Measurements from ENCODE around the gene RNASEL. TPM values are rescaled to one million over a fixed set of nuclear protein-coding genes. Genes with fewer than 3 reads are reported as not detected.

Gene RNASEL
- total and polyA plus RNA-seq, 2 experiments from 2014 or later = 0.37 to 0.94 TPM

DNA sequence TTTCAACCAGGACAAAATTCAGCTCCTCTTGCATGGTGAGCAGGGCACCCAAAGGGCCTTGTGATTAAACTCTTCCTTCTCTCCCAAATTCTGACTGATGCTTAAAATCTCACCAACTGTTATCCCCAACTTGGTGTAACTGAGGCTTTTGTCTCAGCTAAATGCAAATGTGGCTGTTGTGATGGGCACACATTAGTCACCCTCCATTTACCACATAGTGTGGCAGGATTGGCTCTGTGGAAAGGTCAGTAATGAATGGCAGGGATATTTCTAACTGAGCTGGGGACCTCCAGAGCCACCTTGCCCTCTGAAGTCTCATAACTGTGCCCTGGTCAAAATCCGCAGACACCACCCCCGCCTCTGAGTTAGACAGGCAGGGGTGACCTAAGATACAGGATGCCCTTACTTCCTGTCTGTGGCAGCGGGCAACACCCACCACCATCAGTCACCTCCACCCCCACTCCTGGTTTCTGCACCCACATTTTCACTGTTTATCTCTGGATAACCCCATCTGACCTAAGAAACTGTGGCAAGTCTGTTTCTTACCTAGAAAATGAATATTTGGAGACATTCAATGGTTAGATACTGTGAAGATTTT is 40.5 kb upstream of the RNASEL start:
- Histone ChIP-seq H4K20me1 (replicated peaks; ENCODE audit: insufficient read depth) (no peaks in the 10 kb centered on the region), H3K27ac (ENCODE audit: low read depth) (no peak overlapping the region), H2AFZ (no peak overlapping the region), H3K4me1 (ENCODE audit: insufficient read depth) (peaks cover 46% of the 10 kb centered on the region), H3K4me3 (no peak overlapping the region), H3K79me2 (replicated peaks; ENCODE audit: insufficient read depth) (no peaks in the 10 kb centered on the region), H3K36me3 (ENCODE audit: insufficient read depth) (no peaks in the 10 kb centered on the region), H3K4me2 (peak overlapping the region; percentile 43; the same call in 1 of the 2 replicates), H3K27me3 (ENCODE audit: insufficient read depth) (no peaks in the 10 kb centered on the region), H3K9me2 (ENCODE audit: insufficient read depth) (no peaks in the 10 kb centered on the region), H3F3A (replicated peaks; ENCODE audit: low read depth) (no peaks in the 10 kb centered on the region)
- no peak for TF ChIP-seq EZH2 (IDR thresholded peaks at IDR 0.05; ENCODE audit: low read depth, unreplicated experiment)
- TF ChIP-seq JUNB (IDR thresholded peaks at IDR 0.05; ENCODE audit: unreplicated experiment) = no peak
- no peak for TF ChIP-seq STAT1 (IDR thresholded peaks at IDR 0.05; ENCODE audit: unreplicated experiment)
- TF ChIP-seq ZNF331 (CRISPR knock-in tag; IDR thresholded peaks at IDR 0.05; ENCODE audit: low read depth) = no peak
- TF ChIP-seq NANOG (IDR thresholded peaks at IDR 0.05; ENCODE audit: borderline replicate concordance) = no peak
- no peak for TF ChIP-seq POLR2AphosphoS5 (IDR thresholded peaks at IDR 0.05; ENCODE audit: low read depth)
- ATAC-seq (no peak), DNase-seq (ENCODE audit: low spot score) (no peak)
- H3K36me3 Mint-ChIP-seq (ENCODE audit: low read depth) = no peaks in the 10 kb centered on the region
- H3K27ac Mint-ChIP-seq = no peak overlapping the region
- peaks cover 54% of the 10 kb centered on the region for H3K4me1 Mint-ChIP-seq
- no peaks in the 10 kb centered on the region for H3K9me3 Mint-ChIP-seq
- no peaks in the 10 kb centered on the region for H3K27me3 Mint-ChIP-seq (ENCODE audit: insufficient read depth, low read depth, poor library complexity)
- H3K4me3 Mint-ChIP-seq = no peak overlapping the region

DNA sequence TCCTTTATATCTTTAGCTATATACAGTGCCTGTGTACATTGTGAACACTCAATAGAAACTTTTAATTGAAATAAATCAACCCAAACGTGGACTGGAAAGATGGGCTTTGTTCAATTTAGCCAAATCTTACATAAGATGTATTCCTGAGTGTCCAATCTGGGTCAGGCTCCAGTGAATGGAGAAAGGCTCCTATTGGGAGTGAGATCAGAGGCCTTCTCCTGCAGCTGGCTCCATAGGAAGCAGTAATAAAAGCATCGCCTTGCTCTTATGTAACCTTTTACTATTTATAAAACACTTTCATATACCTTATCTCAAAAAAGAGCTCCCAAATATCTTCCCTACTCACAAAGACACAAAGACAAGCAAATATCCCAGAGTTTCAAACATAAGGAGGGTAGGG is 40.0 kb upstream of the RNASEL start:
- Histone ChIP-seq H2AFZ (no peak overlapping the region), H4K20me1 (replicated peaks; ENCODE audit: insufficient read depth) (no peaks in the 10 kb centered on the region), H3K27me3 (ENCODE audit: insufficient read depth) (no peaks in the 10 kb centered on the region), H3K27ac (ENCODE audit: low read depth) (no peak overlapping the region), H3K9me2 (ENCODE audit: insufficient read depth) (no peaks in the 10 kb centered on the region), H3F3A (replicated peaks; ENCODE audit: low read depth) (no peaks in the 10 kb centered on the region), H3K79me2 (replicated peaks; ENCODE audit: insufficient read depth) (no peaks in the 10 kb centered on the region), H3K4me1 (ENCODE audit: insufficient read depth) (peaks cover 46% of the 10 kb centered on the region), H3K4me3 (no peak overlapping the region), H3K36me3 (ENCODE audit: insufficient read depth) (no peaks in the 10 kb centered on the region), H3K4me2 (0 out of 2 replicates have a peak overlapping the region, but pooled peaks have one; percentile 43)
- TF ChIP-seq, protein P1, sequence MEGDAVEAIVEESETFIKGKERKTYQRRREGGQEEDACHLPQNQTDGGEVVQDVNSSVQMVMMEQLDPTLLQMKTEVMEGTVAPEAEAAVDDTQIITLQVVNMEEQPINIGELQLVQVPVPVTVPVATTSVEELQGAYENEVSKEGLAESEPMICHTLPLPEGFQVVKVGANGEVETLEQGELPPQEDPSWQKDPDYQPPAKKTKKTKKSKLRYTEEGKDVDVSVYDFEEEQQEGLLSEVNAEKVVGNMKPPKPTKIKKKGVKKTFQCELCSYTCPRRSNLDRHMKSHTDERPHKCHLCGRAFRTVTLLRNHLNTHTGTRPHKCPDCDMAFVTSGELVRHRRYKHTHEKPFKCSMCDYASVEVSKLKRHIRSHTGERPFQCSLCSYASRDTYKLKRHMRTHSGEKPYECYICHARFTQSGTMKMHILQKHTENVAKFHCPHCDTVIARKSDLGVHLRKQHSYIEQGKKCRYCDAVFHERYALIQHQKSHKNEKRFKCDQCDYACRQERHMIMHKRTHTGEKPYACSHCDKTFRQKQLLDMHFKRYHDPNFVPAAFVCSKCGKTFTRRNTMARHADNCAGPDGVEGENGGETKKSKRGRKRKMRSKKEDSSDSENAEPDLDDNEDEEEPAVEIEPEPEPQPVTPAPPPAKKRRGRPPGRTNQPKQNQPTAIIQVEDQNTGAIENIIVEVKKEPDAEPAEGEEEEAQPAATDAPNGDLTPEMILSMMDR (conservative IDR thresholded peaks at IDR 0.05; ENCODE audit: low read depth in 2 of 2) = no peak
- TF ChIP-seq CREB1 (CRISPR knock-in tag; IDR thresholded peaks at IDR 0.05; ENCODE audit: low read depth) = no peak
- TF ChIP-seq, protein P2, sequence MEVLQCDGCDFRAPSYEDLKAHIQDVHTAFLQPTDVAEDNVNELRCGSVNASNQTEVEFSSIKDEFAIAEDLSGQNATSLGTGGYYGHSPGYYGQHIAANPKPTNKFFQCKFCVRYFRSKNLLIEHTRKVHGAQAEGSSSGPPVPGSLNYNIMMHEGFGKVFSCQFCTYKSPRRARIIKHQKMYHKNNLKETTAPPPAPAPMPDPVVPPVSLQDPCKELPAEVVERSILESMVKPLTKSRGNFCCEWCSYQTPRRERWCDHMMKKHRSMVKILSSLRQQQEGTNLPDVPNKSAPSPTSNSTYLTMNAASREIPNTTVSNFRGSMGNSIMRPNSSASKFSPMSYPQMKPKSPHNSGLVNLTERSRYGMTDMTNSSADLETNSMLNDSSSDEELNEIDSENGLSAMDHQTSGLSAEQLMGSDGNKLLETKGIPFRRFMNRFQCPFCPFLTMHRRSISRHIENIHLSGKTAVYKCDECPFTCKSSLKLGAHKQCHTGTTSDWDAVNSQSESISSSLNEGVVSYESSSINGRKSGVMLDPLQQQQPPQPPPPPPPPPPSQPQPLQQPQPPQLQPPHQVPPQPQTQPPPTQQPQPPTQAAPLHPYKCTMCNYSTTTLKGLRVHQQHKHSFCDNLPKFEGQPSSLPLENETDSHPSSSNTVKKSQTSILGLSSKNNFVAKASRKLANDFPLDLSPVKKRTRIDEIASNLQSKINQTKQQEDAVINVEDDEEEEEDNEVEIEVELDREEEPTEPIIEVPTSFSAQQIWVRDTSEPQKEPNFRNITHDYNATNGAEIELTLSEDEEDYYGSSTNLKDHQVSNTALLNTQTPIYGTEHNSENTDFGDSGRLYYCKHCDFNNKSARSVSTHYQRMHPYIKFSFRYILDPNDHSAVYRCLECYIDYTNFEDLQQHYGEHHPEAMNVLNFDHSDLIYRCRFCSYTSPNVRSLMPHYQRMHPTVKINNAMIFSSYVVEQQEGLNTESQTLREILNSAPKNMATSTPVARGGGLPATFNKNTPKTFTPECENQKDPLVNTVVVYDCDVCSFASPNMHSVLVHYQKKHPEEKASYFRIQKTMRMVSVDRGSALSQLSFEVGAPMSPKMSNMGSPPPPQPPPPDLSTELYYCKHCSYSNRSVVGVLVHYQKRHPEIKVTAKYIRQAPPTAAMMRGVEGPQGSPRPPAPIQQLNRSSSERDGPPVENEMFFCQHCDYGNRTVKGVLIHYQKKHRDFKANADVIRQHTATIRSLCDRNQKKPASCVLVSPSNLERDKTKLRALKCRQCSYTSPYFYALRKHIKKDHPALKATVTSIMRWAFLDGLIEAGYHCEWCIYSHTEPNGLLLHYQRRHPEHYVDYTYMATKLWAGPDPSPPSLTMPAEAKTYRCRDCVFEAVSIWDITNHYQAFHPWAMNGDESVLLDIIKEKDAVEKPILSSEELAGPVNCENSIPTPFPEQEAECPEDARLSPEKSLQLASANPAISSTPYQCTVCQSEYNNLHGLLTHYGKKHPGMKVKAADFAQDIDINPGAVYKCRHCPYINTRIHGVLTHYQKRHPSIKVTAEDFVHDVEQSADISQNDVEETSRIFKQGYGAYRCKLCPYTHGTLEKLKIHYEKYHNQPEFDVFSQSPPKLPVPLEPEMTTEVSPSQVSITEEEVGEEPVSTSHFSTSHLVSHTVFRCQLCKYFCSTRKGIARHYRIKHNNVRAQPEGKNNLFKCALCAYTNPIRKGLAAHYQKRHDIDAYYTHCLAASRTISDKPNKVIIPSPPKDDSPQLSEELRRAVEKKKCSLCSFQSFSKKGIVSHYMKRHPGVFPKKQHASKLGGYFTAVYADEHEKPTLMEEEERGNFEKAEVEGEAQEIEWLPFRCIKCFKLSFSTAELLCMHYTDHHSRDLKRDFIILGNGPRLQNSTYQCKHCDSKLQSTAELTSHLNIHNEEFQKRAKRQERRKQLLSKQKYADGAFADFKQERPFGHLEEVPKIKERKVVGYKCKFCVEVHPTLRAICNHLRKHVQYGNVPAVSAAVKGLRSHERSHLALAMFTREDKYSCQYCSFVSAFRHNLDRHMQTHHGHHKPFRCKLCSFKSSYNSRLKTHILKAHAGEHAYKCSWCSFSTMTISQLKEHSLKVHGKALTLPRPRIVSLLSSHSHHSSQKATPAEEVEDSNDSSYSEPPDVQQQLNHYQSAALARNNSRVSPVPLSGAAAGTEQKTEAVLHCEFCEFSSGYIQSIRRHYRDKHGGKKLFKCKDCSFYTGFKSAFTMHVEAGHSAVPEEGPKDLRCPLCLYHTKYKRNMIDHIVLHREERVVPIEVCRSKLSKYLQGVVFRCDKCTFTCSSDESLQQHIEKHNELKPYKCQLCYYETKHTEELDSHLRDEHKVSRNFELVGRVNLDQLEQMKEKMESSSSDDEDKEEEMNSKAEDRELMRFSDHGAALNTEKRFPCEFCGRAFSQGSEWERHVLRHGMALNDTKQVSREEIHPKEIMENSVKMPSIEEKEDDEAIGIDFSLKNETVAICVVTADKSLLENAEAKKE (CRISPR knock-in tag; IDR thresholded peaks at IDR 0.05) = no peak
- TF ChIP-seq JUNB (IDR thresholded peaks at IDR 0.05; ENCODE audit: unreplicated experiment) = no peak
- TF ChIP-seq, protein P3, sequence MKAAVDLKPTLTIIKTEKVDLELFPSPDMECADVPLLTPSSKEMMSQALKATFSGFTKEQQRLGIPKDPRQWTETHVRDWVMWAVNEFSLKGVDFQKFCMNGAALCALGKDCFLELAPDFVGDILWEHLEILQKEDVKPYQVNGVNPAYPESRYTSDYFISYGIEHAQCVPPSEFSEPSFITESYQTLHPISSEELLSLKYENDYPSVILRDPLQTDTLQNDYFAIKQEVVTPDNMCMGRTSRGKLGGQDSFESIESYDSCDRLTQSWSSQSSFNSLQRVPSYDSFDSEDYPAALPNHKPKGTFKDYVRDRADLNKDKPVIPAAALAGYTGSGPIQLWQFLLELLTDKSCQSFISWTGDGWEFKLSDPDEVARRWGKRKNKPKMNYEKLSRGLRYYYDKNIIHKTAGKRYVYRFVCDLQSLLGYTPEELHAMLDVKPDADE (IDR thresholded peaks at IDR 0.05) = no peak
- TF ChIP-seq ZNF114 (CRISPR knock-in tag; IDR thresholded peaks at IDR 0.05) = no peak
- TF ChIP-seq STAT1 (IDR thresholded peaks at IDR 0.05; ENCODE audit: unreplicated experiment) = no peak
- no peak for TF ChIP-seq EZH2phosphoT487 (IDR thresholded peaks at IDR 0.05; ENCODE audit: unreplicated experiment)
- no peak for TF ChIP-seq NANOG (IDR thresholded peaks at IDR 0.05; ENCODE audit: borderline replicate concordance)
- no peak for TF ChIP-seq ZNF331 (CRISPR knock-in tag; IDR thresholded peaks at IDR 0.05; ENCODE audit: low read depth)
- TF ChIP-seq POLR2AphosphoS5 (IDR thresholded peaks at IDR 0.05; ENCODE audit: low read depth) = no peak
- TF ChIP-seq EZH2 (IDR thresholded peaks at IDR 0.05; ENCODE audit: low read depth, unreplicated experiment) = no peak
- Mint-ChIP-seq H3K27me3 (ENCODE audit: insufficient read depth, low read depth, poor library complexity) (no peaks in the 10 kb centered on the region), H3K4me3 (no peak overlapping the region), H3K27ac (no peak overlapping the region), H3K9me3 (no peaks in the 10 kb centered on the region), H3K4me1 (peaks cover 53% of the 10 kb centered on the region), H3K36me3 (ENCODE audit: low read depth) (no peaks in the 10 kb centered on the region)
- no peak for DNase-seq (ENCODE audit: low spot score)
- no peak for ATAC-seq

Measured in GM23338 (cell line).